Mammary epithelial cell (primary cell): ENCODE results near the gene GNAL.

ENCODE experiments used
- EZH2 ChIP-seq: IDR thresholded peaks from 2 replicates; pipeline ENCODE4 v1.6.1; 2012; ENCODE audit warnings: low read length, inconsistent platforms, borderline replicate concordance
- TF ChIP-seq, protein P1 (sequence below), 2 donors: IDR thresholded peaks in 1 of 2; conservative IDR thresholded peaks in 1 of 2; 2 replicates each; pipeline ENCODE4 v1.5.1; 2011 to 2012; ENCODE audit warnings: inconsistent platforms in 2 of 2, low read length in 2 of 2, mild to moderate bottlenecking in 2 of 2, control low read depth in 1 of 2, low read depth in 1 of 2; ENCODE audit not compliant: insufficient read depth in 1 of 2; ENCODE audit errors: extremely low read depth in 1 of 2

DNA sequence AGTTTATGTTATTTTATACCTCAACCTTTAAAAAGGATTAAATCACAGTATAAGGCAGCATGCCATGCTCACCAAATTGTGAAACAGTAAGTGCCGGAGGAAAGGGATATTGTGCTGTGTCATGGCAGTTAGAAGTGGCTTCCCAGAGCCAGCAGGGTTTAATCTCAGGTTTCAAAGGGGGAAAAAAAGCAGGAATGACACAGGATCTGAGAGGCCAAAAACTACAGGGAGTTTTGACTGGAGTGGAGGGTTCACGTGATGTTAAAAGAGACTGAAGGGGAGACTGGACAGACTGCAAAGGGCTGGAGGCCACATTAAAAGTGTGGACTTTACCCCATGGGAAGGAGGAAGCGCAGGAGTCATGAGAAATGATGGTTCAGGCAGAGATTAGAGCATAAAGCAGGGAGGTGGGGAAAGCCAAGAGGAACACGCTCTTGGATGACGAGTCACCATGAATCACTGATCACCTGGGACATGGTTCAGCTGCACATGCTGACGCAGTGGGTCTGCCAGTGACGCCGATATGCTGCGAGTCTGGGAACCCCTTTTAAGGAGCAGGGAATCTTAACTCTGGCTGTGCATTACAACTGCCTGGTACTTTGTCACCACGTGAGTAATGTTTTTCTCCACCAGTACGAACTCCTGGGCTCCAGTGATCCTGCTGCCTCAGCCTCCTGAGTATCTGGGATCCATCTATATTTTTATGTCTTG lies 168.3 kb downstream of the GNAL start:
- TF ChIP-seq, protein P1, sequence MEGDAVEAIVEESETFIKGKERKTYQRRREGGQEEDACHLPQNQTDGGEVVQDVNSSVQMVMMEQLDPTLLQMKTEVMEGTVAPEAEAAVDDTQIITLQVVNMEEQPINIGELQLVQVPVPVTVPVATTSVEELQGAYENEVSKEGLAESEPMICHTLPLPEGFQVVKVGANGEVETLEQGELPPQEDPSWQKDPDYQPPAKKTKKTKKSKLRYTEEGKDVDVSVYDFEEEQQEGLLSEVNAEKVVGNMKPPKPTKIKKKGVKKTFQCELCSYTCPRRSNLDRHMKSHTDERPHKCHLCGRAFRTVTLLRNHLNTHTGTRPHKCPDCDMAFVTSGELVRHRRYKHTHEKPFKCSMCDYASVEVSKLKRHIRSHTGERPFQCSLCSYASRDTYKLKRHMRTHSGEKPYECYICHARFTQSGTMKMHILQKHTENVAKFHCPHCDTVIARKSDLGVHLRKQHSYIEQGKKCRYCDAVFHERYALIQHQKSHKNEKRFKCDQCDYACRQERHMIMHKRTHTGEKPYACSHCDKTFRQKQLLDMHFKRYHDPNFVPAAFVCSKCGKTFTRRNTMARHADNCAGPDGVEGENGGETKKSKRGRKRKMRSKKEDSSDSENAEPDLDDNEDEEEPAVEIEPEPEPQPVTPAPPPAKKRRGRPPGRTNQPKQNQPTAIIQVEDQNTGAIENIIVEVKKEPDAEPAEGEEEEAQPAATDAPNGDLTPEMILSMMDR (conservative IDR thresholded peaks at IDR 0.05 in 1 of 2, IDR thresholded peaks at IDR 0.05 in 1 of 2; ENCODE audit: extremely low read depth in 1 of 2, insufficient read depth in 1 of 2, low read depth in 1 of 2, low read length in 2 of 2), result no peak
- TF ChIP-seq EZH2, result no peak
